Retinal pigment epithelial cell (primary cell): ENCODE data around the gene TPM3.

ENCODE experiments used
- DNase-seq: peaks from one replicate; pipeline ENCODE4 v3.0.0-alpha.2; 2010; ENCODE audit warnings: low read depth
- H3K4me3 ChIP-seq: 2 replicates; pipeline ENCODE4 v1.5.1; 2011; ENCODE audit warnings: mild to moderate bottlenecking, low read length, control low read depth, moderate library complexity
- TF ChIP-seq, protein P1 (sequence below): conservative IDR thresholded peaks from 2 replicates; pipeline ENCODE4 v1.5.1; 2011; ENCODE audit warnings: low read depth, low read length, control low read depth, inconsistent platforms

TPM3 gene

DNA sequence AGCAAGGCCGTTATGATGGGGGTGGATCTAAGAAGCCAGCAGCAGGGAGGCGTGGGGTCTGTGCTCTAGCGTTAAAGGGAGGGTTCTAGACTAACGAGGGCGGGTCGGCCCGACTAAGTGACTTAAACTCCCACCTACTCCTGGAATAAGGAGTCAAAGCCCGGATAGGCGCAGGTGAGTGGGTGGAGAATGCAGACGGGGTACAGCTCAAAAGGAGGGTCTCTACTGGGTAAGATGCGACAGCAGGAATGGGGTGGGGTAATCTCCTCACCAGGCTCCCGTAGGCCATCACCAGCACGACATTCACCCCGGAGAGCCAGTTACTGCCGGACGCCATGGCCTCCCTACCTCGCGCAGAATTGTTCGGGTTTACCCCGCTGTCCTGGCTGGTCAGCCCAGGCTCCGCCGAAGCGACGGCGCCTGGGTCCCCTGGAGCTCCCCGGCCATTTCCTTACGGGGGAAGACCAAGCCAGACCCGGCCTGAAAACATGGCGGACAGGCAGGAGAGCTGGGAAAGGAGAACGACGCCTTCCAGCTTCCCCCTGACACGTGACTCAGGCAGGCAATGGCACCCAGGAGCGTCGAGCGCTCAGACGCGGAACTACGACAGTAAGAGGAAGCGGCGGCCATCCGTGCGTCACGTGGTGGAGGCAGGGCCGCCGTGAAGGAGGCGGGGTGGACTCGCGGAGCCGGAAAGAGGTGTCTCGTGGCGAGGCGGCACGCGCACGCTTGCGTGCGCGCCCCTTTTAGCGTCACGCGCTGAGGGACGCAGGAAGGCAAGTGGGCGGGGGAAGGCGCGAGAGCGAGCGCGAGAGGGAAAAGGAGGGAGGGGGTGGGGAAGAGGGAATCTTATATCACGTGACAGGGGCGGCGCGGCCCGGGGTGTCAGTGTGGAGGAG is 28.4 kb upstream of the TPM3 start, which contains the start of gene UBAP2L:
Gene UBAP2L (plus strand): TSS at position 885 of the 899 bp plus-strand sequence. CDS start 4,169 bp downstream, outside the sequence.
- TF ChIP-seq, protein P1, sequence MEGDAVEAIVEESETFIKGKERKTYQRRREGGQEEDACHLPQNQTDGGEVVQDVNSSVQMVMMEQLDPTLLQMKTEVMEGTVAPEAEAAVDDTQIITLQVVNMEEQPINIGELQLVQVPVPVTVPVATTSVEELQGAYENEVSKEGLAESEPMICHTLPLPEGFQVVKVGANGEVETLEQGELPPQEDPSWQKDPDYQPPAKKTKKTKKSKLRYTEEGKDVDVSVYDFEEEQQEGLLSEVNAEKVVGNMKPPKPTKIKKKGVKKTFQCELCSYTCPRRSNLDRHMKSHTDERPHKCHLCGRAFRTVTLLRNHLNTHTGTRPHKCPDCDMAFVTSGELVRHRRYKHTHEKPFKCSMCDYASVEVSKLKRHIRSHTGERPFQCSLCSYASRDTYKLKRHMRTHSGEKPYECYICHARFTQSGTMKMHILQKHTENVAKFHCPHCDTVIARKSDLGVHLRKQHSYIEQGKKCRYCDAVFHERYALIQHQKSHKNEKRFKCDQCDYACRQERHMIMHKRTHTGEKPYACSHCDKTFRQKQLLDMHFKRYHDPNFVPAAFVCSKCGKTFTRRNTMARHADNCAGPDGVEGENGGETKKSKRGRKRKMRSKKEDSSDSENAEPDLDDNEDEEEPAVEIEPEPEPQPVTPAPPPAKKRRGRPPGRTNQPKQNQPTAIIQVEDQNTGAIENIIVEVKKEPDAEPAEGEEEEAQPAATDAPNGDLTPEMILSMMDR, result no peak
- peak; percentile 97 for DNase-seq
- H3K4me3 ChIP-seq, result peak within 1 kb of the TSS; percentile 97

DNA sequence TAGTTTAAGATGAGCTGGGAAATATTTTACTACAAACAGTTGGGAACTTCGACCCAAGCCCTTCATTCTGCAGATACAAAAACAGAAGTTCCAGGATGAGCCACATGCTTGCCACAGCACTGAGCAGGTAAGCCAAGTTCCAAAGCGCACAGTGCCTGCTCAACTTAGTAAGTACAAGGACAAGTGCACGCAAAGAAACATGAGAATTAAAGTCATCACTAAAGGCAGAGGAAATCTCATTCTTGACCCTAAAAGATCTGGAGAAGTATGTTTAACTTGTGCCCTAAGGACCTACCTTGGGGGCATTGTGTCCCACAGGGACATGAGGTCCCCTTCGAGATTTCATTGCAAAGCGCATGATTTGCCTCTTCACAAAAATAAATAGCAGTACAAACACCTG is 27.6 kb upstream of the TPM3 start:
- no peak for DNase-seq
- H3K4me3 ChIP-seq, result peak overlapping the region; percentile 97
- TF ChIP-seq, protein P1, result no peak

DNA sequence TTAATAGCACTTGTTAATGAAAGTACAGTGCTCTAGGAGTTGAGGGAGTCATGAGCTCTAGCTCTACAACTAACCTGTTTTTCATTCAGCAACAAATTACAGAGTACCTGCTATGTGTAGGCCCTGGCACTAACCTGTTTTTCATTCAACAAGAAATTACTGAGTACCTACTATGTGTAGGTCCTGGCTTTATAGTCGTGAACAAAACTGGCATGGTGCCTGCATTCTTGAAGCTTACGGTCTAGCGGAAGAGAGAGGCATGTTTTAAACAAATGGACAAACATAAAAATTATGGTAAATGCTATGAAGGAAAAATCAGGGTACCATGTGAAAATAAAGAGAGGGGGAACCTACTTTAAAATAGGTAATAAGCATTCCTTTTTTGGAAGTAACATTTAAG is 26.6 kb upstream of the TPM3 start:
- peak overlapping the region; percentile 97 for H3K4me3 ChIP-seq
- DNase-seq, result no peak
- TF ChIP-seq, protein P1, result no peak

DNA sequence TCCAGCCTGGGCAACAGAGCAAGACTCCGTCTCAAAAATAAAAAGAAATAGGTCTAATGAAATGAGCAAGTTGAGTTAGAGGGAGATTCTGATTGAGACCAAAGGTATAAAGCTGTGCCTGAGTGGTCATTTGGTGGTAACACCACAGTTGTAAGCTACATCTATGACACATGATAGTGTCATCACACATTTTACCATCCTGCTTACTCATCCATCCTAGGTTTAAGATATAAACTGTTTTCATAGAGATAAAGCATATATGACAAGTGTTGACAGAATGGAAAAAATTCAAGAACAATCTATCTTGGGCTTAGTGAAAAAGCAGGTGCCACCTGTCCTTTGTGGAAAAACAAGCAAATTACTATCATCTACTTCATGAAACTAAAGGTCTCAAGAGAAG is 21.4 kb upstream of the TPM3 start:
- no peak for DNase-seq

DNA sequence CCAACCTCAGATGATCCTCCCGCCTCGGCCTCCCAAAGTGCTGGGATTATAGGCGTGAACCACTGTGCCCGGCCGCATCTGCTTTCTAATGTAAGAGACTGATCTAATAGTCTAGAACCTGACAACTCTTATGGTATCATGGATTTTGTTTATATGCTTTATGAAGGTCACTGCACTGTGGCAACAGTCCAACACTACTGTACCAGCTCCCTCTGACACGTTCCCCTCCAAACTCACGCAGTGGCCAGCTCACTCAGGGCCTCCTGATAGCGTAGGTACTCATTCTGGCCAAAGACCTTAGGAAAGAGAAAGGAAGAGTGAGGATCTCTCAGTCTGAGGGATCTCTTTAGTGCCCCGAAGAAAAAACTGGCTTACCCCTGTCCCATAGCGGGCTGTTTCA is 20.2 kb upstream of the TPM3 start:
- TF ChIP-seq, protein P1, result no peak
- DNase-seq, result no peak
- no peak overlapping the region for H3K4me3 ChIP-seq

More for the DNA sequence above, 21.4 kb upstream of the TPM3 start:
- H3K4me3 ChIP-seq, result no peak overlapping the region
- TF ChIP-seq, protein P1, result no peak

DNA sequence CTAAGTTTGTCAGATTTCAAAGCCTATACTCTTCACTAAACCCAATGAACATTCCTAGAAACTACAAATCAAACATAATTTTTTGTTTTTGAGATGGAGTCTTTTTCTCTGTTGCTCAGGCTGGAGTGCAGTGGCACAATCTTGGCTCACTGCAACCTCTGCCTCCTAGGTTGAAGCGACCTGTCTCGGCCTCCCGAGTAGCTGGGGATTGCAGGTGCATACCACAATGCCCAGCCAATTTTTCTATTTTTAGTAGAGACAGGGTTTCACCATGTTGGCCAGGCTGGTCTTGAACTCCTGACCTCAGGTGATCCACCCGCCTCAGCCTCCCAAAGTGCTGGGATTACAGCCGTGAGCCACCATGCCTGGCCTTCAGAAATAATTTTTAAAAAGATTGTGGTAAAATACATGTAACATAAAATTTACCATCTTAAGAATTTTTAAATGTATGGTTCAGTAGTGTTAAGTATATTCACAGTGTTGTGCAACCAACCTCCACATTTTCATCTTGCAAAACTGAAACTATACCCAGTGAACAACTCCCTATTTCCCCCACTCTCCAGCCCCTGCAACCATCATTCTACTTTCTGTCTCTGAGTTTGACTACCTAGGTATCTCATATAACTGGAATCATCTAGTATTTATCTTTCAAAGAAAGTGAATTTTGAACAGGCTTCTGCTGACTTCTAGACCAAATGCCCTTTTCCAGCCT is 16.9 kb upstream of the TPM3 start:
- no peak for DNase-seq
- TF ChIP-seq, protein P1, result no peak
- H3K4me3 ChIP-seq, result no peak overlapping the region
